Jurkat, Clone E6-1 (cell line): ENCODE results near the gene NR5A1.

Experiments
- DNase-seq: peaks from one replicate; pipeline ENCODE4 v3.0.0-alpha.2; 2011; ENCODE audit warnings: low read depth, low spot score
- H3K4me3 ChIP-seq: 2 replicates; pipeline ENCODE4 v1.5.1; 2011; ENCODE audit warnings: mild to moderate bottlenecking, low read length, control low read depth, moderate library complexity

Gene NR5A1

GRCh38 chr9:124518116-124518515, 10.9 kb upstream of the NR5A1 start:
- H3K4me3 ChIP-seq: no peak overlapping the region
- DNase-seq: no peak

- no peak for DNase-seq
- no peak overlapping the region for H3K4me3 ChIP-seq
Measured at GRCh38 chr9:124517600-124517999, 10.4 kb upstream of the NR5A1 start.

- DNase-seq: no peak
- no peak overlapping the region for H3K4me3 ChIP-seq
Measured at GRCh38 chr9:124514874-124515273, 7.7 kb upstream of the NR5A1 start.

- DNase-seq: no peak
- H3K4me3 ChIP-seq: no peak overlapping the region
Measured at GRCh38 chr9:124514125-124514524, 6.9 kb upstream of the NR5A1 start.

GRCh38 chr9:124513376-124513994, 6.3 kb upstream of the NR5A1 start:
- no peak for DNase-seq
- no peak overlapping the region for H3K4me3 ChIP-seq

GRCh38 chr9:124512806-124513204, 5.6 kb upstream of the NR5A1 start:
- H3K4me3 ChIP-seq: no peak overlapping the region
- no peak for DNase-seq

GRCh38 chr9:124511891-124512805, 4.9 kb upstream of the NR5A1 start:
- DNase-seq: no peak
- H3K4me3 ChIP-seq: no peak overlapping the region

- no peak for DNase-seq
- no peak overlapping the region for H3K4me3 ChIP-seq
Measured at GRCh38 chr9:124511426-124511840, 4.2 kb upstream of the NR5A1 start.

- no peak for DNase-seq
- no peak overlapping the region for H3K4me3 ChIP-seq
Measured at GRCh38 chr9:124510650-124511425, 3.6 kb upstream of the NR5A1 start.

- H3K4me3 ChIP-seq: no peak overlapping the region
- DNase-seq: no peak
Measured at GRCh38 chr9:124507880-124508423, 753 bp upstream of the NR5A1 start.

- H3K4me3 ChIP-seq: no peak overlapping the region
- no peak for DNase-seq
Measured at GRCh38 chr9:124506433-124506832, 766 bp downstream of the NR5A1 start.

- H3K4me3 ChIP-seq: no peak overlapping the region
- no peak for DNase-seq
Measured at GRCh38 chr9:124505901-124506346, 1.3 kb downstream of the NR5A1 start.

GRCh38 chr9:124505006-124505900, 1.9 kb downstream of the NR5A1 start:
- no peak for DNase-seq
- H3K4me3 ChIP-seq: no peak overlapping the region

GRCh38 chr9:124504530-124505005, 2.6 kb downstream of the NR5A1 start:
- no peak for DNase-seq
- no peak overlapping the region for H3K4me3 ChIP-seq

- no peak overlapping the region for H3K4me3 ChIP-seq
- no peak for DNase-seq
Measured at GRCh38 chr9:124503713-124504529, 3.3 kb downstream of the NR5A1 start.

- no peak overlapping the region for H3K4me3 ChIP-seq
- no peak for DNase-seq
Measured at GRCh38 chr9:124502711-124503702, 4.2 kb downstream of the NR5A1 start.
